ENCODE data around the gene ASAH2. TPM values are rescaled to one million over a fixed set of nuclear protein-coding genes. Genes with fewer than 3 reads are reported as not detected.

The ASAH2 gene
- total RNA-seq, 1 experiment from 2014 or later = 10.7 TPM

DNA sequence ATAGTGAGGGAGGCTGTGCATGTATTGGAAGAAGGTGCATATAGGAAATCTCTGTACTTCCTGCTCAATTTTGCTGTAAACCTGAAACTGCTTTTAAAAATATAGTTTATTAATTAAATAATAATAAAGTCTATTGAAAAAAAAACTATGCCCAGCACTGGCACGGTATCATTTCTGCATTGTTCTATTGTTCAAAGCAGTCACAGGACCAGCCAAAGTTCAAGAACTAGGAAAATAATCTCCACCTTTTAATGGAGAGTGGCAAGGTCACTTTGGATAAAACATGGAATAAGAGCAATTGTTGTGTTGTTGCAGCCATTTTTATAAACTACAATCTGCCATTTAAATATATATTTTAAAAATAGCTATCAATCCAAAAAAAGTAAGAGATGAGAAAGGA lies 24.7 kb downstream of the ASAH2 start:
- ATAC-seq = no peak
- H3K9me3 ChIP-seq (ENCODE audit: control insufficient read depth in 1 of 2, insufficient read depth in 1 of 2, low read depth in 1 of 2, low read length in 2 of 2) = no peaks in the 10 kb centered on the region

More for the DNA sequence above, 24.7 kb downstream of the ASAH2 start:
- Histone ChIP-seq H3K9me2 (ENCODE audit: insufficient read depth) (no peaks in the 10 kb centered on the region), H3K4me3 (replicated peaks in 1 of 2; ENCODE audit: low read depth in 1 of 2, low read length in 2 of 2) (no peak overlapping the region), H3K4me1 (ENCODE audit: control insufficient read depth in 1 of 2, insufficient read depth in 2 of 2, low read length in 2 of 2) (peaks cover 0 to 5% of the 10 kb centered on the region in 2 experiments; a peak in 1 of 4 replicates), H3K36me3 (ENCODE audit: control insufficient read depth in 1 of 2, insufficient read depth in 2 of 2, low read length in 2 of 2) (no peaks in the 10 kb centered on the region), H3K9ac (ENCODE audit: low read length) (no peak overlapping the region), H3K27me3 (ENCODE audit: insufficient read depth, low read length) (no peaks in the 10 kb centered on the region), H3K27ac (ENCODE audit: low read depth, low read length) (no peak overlapping the region), H4K20me1 (ENCODE audit: insufficient read depth) (no peaks in the 10 kb centered on the region), H3K4me2 (ENCODE audit: low read length) (no peak overlapping the region), H2AFZ (ENCODE audit: low read depth, low read length, poor library complexity, severe bottlenecking) (no peak overlapping the region), H3K79me2 (ENCODE audit: insufficient read depth, low read length) (no peaks in the 10 kb centered on the region)
- ChIA-PET RAD21 (ENCODE audit: low non-redundant PET in 1 of 2, low total read pairs in 2 of 2, uncharacterized antibody in 2 of 2, unreplicated experiment in 2 of 2) (no interaction called here), CTCF (no interaction called here), POLR2A (no interaction called here)
- intact Hi-C loops (cut with micrococcal nuclease) = no loop called here
- DNase-seq (ENCODE audit: low read depth, low spot score) = no peak
- no TSS peak for BruUV-seq (replicated peaks)
- TF ChIP-seq FOSL1 (IDR thresholded peaks at IDR 0.05; ENCODE audit: low read depth) (no peak), CEBPB (IDR thresholded peaks at IDR 0.05; ENCODE audit: low read depth) (no peak), EGR1 (IDR thresholded peaks at IDR 0.05; ENCODE audit: low read depth) (no peak), ZNF274 (IDR thresholded peaks at IDR 0.05; ENCODE audit: low read depth, low read length) (no peak), POLR2AphosphoS5 (IDR thresholded peaks at IDR 0.05; ENCODE audit: low read depth, low read length) (no peak), JUND (IDR thresholded peaks at IDR 0.05) (no peak), SIN3A (IDR thresholded peaks at IDR 0.05; ENCODE audit: low read depth) (no peak), EZH2phosphoT487 (IDR thresholded peaks at IDR 0.05; ENCODE audit: borderline replicate concordance) (no peak), CTCF (IDR thresholded peaks at IDR 0.05 in 2 of 3, conservative IDR thresholded peaks at IDR 0.05 in 1 of 3; ENCODE audit: borderline replicate concordance in 1 of 3, insufficient read depth in 1 of 3, low read depth in 2 of 3, low read length in 2 of 3) (no peak), POLR2A (IDR thresholded peaks at IDR 0.05; ENCODE audit: borderline replicate concordance, extremely low read depth, insufficient read depth, insufficient read length) (no peak), MAX (IDR thresholded peaks at IDR 0.05) (no peak), SRF (IDR thresholded peaks at IDR 0.05; ENCODE audit: low read depth) (no peak), EZH2 (IDR thresholded peaks at IDR 0.05) (no peak)
- TF ChIP-seq, protein P1, sequence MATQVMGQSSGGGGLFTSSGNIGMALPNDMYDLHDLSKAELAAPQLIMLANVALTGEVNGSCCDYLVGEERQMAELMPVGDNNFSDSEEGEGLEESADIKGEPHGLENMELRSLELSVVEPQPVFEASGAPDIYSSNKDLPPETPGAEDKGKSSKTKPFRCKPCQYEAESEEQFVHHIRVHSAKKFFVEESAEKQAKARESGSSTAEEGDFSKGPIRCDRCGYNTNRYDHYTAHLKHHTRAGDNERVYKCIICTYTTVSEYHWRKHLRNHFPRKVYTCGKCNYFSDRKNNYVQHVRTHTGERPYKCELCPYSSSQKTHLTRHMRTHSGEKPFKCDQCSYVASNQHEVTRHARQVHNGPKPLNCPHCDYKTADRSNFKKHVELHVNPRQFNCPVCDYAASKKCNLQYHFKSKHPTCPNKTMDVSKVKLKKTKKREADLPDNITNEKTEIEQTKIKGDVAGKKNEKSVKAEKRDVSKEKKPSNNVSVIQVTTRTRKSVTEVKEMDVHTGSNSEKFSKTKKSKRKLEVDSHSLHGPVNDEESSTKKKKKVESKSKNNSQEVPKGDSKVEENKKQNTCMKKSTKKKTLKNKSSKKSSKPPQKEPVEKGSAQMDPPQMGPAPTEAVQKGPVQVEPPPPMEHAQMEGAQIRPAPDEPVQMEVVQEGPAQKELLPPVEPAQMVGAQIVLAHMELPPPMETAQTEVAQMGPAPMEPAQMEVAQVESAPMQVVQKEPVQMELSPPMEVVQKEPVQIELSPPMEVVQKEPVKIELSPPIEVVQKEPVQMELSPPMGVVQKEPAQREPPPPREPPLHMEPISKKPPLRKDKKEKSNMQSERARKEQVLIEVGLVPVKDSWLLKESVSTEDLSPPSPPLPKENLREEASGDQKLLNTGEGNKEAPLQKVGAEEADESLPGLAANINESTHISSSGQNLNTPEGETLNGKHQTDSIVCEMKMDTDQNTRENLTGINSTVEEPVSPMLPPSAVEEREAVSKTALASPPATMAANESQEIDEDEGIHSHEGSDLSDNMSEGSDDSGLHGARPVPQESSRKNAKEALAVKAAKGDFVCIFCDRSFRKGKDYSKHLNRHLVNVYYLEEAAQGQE (IDR thresholded peaks at IDR 0.05; ENCODE audit: low read depth) = no peak

All from HCT116 (cell line).